Fibroblast of villous mesenchyme (primary cell): ENCODE results near the gene CAMK1D. TPM values are rescaled to one million over a fixed set of nuclear protein-coding genes. Genes with fewer than 3 reads are reported as not detected.

ENCODE experiments used
- DNase-seq: peaks from one replicate; pipeline ENCODE4 v3.0.0-alpha.2; 2010; ENCODE audit warnings: low read depth
- H3K4me3 ChIP-seq: 2 replicates; pipeline ENCODE4 v1.5.1; 2011; ENCODE audit warnings: low read depth, mild to moderate bottlenecking, low read length
- CTCF ChIP-seq: IDR thresholded peaks from 2 replicates; pipeline ENCODE4 v1.5.1; 2012; ENCODE audit warnings: low read depth, mild to moderate bottlenecking, low read length; ENCODE audit not compliant: insufficient read depth
- total RNA-seq: library from RNA; depleted of rRNA; stranded (reverse); fragments of >200 nt; gene quantifications from 2 replicates; pipeline ENCODE4 v1.2.3, GENCODE V29; 2012

Gene CAMK1D
- total RNA-seq, 1 donor, result 1.3 TPM

- DNase-seq, result no peak
- H3K4me3 ChIP-seq, result no peak overlapping the region
- TF ChIP-seq CTCF, result no peak
Observed at GRCh38 chr10:12743941-12744340, 394.6 kb downstream of the CAMK1D start.

- no peak overlapping the region for H3K4me3 ChIP-seq
- TF ChIP-seq CTCF, result no peak
- no peak for DNase-seq
Observed at GRCh38 chr10:12748186-12748585, 398.8 kb downstream of the CAMK1D start.

GRCh38 chr10:12749760-12750478 lies 400.6 kb downstream of the CAMK1D start:
- TF ChIP-seq CTCF, result no peak
- DNase-seq, result no peak
- H3K4me3 ChIP-seq, result no peak overlapping the region

GRCh38 chr10:12750526-12751201 lies 401.3 kb downstream of the CAMK1D start:
- DNase-seq, result no peak

GRCh38 chr10:12755075-12755474 lies 405.7 kb downstream of the CAMK1D start:
- H3K4me3 ChIP-seq, result no peak overlapping the region
- no peak for TF ChIP-seq CTCF
- no peak for DNase-seq

More at GRCh38 chr10:12750526-12751201, 401.3 kb downstream of the CAMK1D start:
- no peak for TF ChIP-seq CTCF
- H3K4me3 ChIP-seq, result no peak overlapping the region

GRCh38 chr10:12757351-12757750 lies 408.0 kb downstream of the CAMK1D start:
- H3K4me3 ChIP-seq, result no peak overlapping the region
- no peak for TF ChIP-seq CTCF
- no peak for DNase-seq
